ENCODE results near the gene LPAR1.
A peak's percentile ranks its signal among the peaks of the same experiment; 100 is the strongest.

LPAR1 gene

DNA sequence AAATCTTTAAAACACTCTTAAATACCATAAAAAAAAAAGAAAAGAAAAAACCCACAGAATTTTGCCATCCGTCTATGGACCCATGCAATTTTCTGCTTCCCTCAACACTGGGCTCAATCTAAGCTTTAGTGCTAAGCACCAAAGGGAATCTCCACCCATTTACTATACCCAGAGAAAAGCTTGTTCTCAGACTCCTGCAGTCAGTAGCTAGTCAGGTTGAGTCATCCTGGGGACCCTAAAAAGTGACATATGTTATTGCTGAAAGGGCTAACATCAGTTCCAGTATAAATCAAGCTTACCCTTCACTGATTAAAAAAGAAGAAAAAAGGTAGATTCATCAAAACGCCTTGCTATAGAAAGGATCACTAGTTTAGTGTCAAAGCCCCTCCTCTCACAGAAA lies 192.1 kb downstream of the LPAR1 start:
- Histone ChIP-seq H3K9me3 (ENCODE audit: control insufficient read depth, low read length) (no peaks in the 10 kb centered on the region), H2BK12ac (ENCODE audit: low read length in 2 of 2) (no peak overlapping the region), H2BK5ac (ENCODE audit: low read depth, low read length, poor library complexity, severe bottlenecking) (no peak overlapping the region), H3K18ac (ENCODE audit: low read depth in 1 of 2, low read length in 2 of 2) (no peak overlapping the region), H3K27ac (ENCODE audit: low read length, poor library complexity, severe bottlenecking) (no peak overlapping the region), H3K27me3 (ENCODE audit: control insufficient read depth in 1 of 2, insufficient read depth in 1 of 2, low read length in 2 of 2) (no peaks in the 10 kb centered on the region), H2BK120ac (ENCODE audit: low read depth, low read length) (no peak overlapping the region), H2AK5ac (ENCODE audit: low read length, severe bottlenecking) (no peak overlapping the region), H3K9ac (ENCODE audit: low read length) (no peak overlapping the region), H2BK15ac (ENCODE audit: low read depth, poor library complexity, severe bottlenecking) (no peak overlapping the region), H3K4me2 (ENCODE audit: low read length, poor library complexity, severe bottlenecking) (no peak overlapping the region), H3K4me1 (ENCODE audit: control insufficient read depth, insufficient read depth, low read depth, low read length) (peaks cover 1% of the 10 kb centered on the region), H3K4me3 (ENCODE audit: insufficient read depth in 1 of 2, low read depth in 1 of 2, low read length in 2 of 2) (no peak overlapping the region), H3K4ac (ENCODE audit: low read depth in 1 of 2, low read length in 2 of 2) (no peak overlapping the region), H4K91ac (ENCODE audit: low read length) (no peak overlapping the region), H4K8ac (ENCODE audit: low read length) (no peak overlapping the region), H3K23ac (ENCODE audit: low read length in 2 of 2) (no peak overlapping the region), H2AFZ (ENCODE audit: low read depth, low read length) (no peak overlapping the region), H3K14ac (ENCODE audit: low read length in 2 of 2) (no peak overlapping the region), H3K36me3 (ENCODE audit: control insufficient read depth in 1 of 2, insufficient read depth in 2 of 2, low read depth in 1 of 2, low read length in 2 of 2) (no peaks in the 10 kb centered on the region), H3K79me1 (replicated peaks; ENCODE audit: low read length, poor library complexity, severe bottlenecking) (no peaks in the 10 kb centered on the region)
- DNase-seq = no peak
- 100% methylated on average over 1 of the region's 2 CpGs for WGBS

DNA sequence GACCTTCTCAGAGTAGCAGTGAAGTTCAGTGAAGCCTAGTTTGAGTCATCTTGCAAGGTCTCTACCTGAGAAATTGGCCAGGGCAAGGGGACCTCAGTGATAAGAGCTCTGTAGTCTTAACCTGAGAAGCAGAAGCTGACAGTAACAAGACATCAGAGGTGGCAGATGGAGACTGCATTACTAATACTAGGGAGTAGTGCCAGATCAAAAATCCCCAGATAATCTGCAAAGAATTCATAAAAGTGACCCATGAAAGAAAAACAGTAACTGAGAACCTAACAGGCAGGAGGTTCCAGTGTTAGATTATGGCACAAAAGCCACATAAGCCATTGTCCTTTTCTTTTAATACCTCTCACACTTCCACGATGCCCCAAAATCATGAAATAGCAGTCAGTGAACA lies 194.1 kb downstream of the LPAR1 start:
- Histone ChIP-seq H3K9ac (ENCODE audit: low read length) (no peak overlapping the region), H4K8ac (ENCODE audit: low read length) (no peak overlapping the region), H4K91ac (ENCODE audit: low read length) (no peak overlapping the region), H3K27me3 (ENCODE audit: control insufficient read depth in 1 of 2, insufficient read depth in 1 of 2, low read length in 2 of 2) (no peaks in the 10 kb centered on the region), H3K4me3 (ENCODE audit: insufficient read depth in 1 of 2, low read depth in 1 of 2, low read length in 2 of 2) (no peak overlapping the region), H2BK15ac (ENCODE audit: low read depth, poor library complexity, severe bottlenecking) (no peak overlapping the region), H3K27ac (ENCODE audit: low read length, poor library complexity, severe bottlenecking) (no peak overlapping the region), H3K4me2 (ENCODE audit: low read length, poor library complexity, severe bottlenecking) (no peak overlapping the region), H3K18ac (ENCODE audit: low read depth in 1 of 2, low read length in 2 of 2) (no peak overlapping the region), H2BK120ac (ENCODE audit: low read depth, low read length) (no peak overlapping the region), H3K79me1 (replicated peaks; ENCODE audit: low read length, poor library complexity, severe bottlenecking) (no peaks in the 10 kb centered on the region), H3K23ac (ENCODE audit: low read length in 2 of 2) (no peak overlapping the region), H3K4me1 (ENCODE audit: control insufficient read depth, insufficient read depth, low read depth, low read length) (peaks cover 1% of the 10 kb centered on the region), H3K4ac (ENCODE audit: low read depth in 1 of 2, low read length in 2 of 2) (no peak overlapping the region), H2AFZ (ENCODE audit: low read depth, low read length) (no peak overlapping the region), H3K36me3 (ENCODE audit: control insufficient read depth in 1 of 2, insufficient read depth in 2 of 2, low read depth in 1 of 2, low read length in 2 of 2) (no peaks in the 10 kb centered on the region), H3K14ac (ENCODE audit: low read length in 2 of 2) (no peak overlapping the region), H3K9me3 (ENCODE audit: control insufficient read depth, low read length) (no peaks in the 10 kb centered on the region), H2AK5ac (ENCODE audit: low read length, severe bottlenecking) (no peak overlapping the region), H2BK12ac (ENCODE audit: low read length in 2 of 2) (no peak overlapping the region), H2BK5ac (ENCODE audit: low read depth, low read length, poor library complexity, severe bottlenecking) (no peak overlapping the region)
- no peak for DNase-seq
- 100% methylated on average over 1 of the region's 1 CpG for WGBS

DNA sequence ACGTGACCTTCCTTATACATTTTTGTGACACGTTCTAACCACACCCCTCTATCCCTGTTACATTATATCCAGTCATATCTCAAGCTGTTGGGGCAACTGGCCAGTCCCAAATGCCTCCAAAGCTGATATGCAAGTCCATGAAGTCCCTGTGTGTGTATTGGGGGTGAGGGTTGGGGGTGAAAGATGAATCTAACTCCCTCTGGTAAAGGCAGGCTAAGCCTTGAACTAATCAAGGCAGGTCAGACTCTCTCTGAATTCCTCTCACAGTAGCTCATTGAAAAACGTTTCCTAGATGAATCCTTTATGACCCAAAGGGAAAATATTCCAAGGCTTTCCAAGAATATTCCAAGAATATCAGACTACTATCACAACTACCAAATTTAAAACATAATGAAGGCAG lies 195.3 kb downstream of the LPAR1 start:
- no peak overlapping the region for H3K4ac ChIP-seq (ENCODE audit: low read depth in 1 of 2, low read length in 2 of 2)
- H2BK120ac ChIP-seq (ENCODE audit: low read depth, low read length) = no peak overlapping the region
- no peak overlapping the region for H4K91ac ChIP-seq (ENCODE audit: low read length)
- H3K4me1 ChIP-seq (ENCODE audit: control insufficient read depth, insufficient read depth, low read depth, low read length) = peaks cover 1% of the 10 kb centered on the region
- no peaks in the 10 kb centered on the region for H3K27me3 ChIP-seq (ENCODE audit: control insufficient read depth in 1 of 2, insufficient read depth in 1 of 2, low read length in 2 of 2)
- no peak overlapping the region for H2BK5ac ChIP-seq (ENCODE audit: low read depth, low read length, poor library complexity, severe bottlenecking)
- no peak overlapping the region for H3K27ac ChIP-seq (ENCODE audit: low read length, poor library complexity, severe bottlenecking)
- H2AFZ ChIP-seq (ENCODE audit: low read depth, low read length) = peak overlapping the region; percentile 4
- H3K23ac ChIP-seq (ENCODE audit: low read length in 2 of 2) = no peak overlapping the region
- no peak overlapping the region for H3K18ac ChIP-seq (ENCODE audit: low read depth in 1 of 2, low read length in 2 of 2)
- WGBS = 69% methylated on average over 2 of the region's 3 CpGs
- H2BK12ac ChIP-seq (ENCODE audit: low read length in 2 of 2) = peak overlapping the region in 1 of 2 experiments; percentile 72
- H4K8ac ChIP-seq (ENCODE audit: low read length) = no peak overlapping the region
- no peaks in the 10 kb centered on the region for H3K36me3 ChIP-seq (ENCODE audit: control insufficient read depth in 1 of 2, insufficient read depth in 2 of 2, low read depth in 1 of 2, low read length in 2 of 2)
- DNase-seq = no peak
- peak overlapping the region; percentile 39 for H2BK15ac ChIP-seq (ENCODE audit: low read depth, poor library complexity, severe bottlenecking)
- H3K9ac ChIP-seq (ENCODE audit: low read length) = no peak overlapping the region
- H2AK5ac ChIP-seq (ENCODE audit: low read length, severe bottlenecking) = no peak overlapping the region
- H3K14ac ChIP-seq (ENCODE audit: low read length in 2 of 2) = peak overlapping the region in 1 of 2 experiments; percentile 79
- no peaks in the 10 kb centered on the region for H3K9me3 ChIP-seq (ENCODE audit: control insufficient read depth, low read length)
- H3K79me1 ChIP-seq (replicated peaks; ENCODE audit: low read length, poor library complexity, severe bottlenecking) = peaks cover 2% of the 10 kb centered on the region
- no peak overlapping the region for H3K4me3 ChIP-seq (ENCODE audit: insufficient read depth in 1 of 2, low read depth in 1 of 2, low read length in 2 of 2)
- no peak overlapping the region for H3K4me2 ChIP-seq (ENCODE audit: low read length, poor library complexity, severe bottlenecking)

DNA sequence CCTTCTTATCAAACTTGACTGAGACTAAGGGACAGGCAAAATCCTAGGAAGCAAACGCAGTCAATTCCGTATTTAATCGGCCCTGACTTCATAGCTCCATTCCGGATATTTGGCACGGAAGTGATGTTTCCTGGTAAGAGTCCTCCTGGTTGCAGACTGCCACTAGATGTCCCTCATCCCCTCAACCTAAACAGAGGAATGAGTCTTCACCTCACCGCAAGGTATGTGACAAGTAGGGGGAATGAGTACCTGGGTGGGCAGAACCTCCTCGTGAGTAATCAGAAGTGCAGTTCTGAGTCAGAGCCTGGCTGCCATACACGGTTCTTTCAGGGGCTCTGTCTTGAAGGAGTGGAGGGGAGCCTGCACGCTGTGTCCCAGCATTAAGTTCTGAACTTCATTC lies 196.1 kb downstream of the LPAR1 start:
- peak overlapping the region in 1 of 2 experiments; percentile 5 for H3K18ac ChIP-seq (ENCODE audit: low read depth in 1 of 2, low read length in 2 of 2)
- H3K36me3 ChIP-seq (ENCODE audit: control insufficient read depth in 1 of 2, insufficient read depth in 2 of 2, low read depth in 1 of 2, low read length in 2 of 2) = no peaks in the 10 kb centered on the region
- no peak overlapping the region for H3K9ac ChIP-seq (ENCODE audit: low read length)
- no peak overlapping the region for H3K4me3 ChIP-seq (ENCODE audit: insufficient read depth in 1 of 2, low read depth in 1 of 2, low read length in 2 of 2)
- no peak overlapping the region for H2AFZ ChIP-seq (ENCODE audit: low read depth, low read length)
- no peak overlapping the region for H3K27ac ChIP-seq (ENCODE audit: low read length, poor library complexity, severe bottlenecking)
- no peak overlapping the region for H4K91ac ChIP-seq (ENCODE audit: low read length)
- H3K4ac ChIP-seq (ENCODE audit: low read depth in 1 of 2, low read length in 2 of 2) = no peak overlapping the region
- H2BK5ac ChIP-seq (ENCODE audit: low read depth, low read length, poor library complexity, severe bottlenecking) = no peak overlapping the region
- H2BK12ac ChIP-seq (ENCODE audit: low read length in 2 of 2) = no peak overlapping the region
- H4K8ac ChIP-seq (ENCODE audit: low read length) = no peak overlapping the region
- WGBS = 82% methylated on average over 9 of the region's 9 CpGs
- no peak overlapping the region for H3K4me2 ChIP-seq (ENCODE audit: low read length, poor library complexity, severe bottlenecking)
- peak overlapping the region; percentile 46 for H2AK5ac ChIP-seq (ENCODE audit: low read length, severe bottlenecking)
- no peak overlapping the region for H3K23ac ChIP-seq (ENCODE audit: low read length in 2 of 2)
- H2BK120ac ChIP-seq (ENCODE audit: low read depth, low read length) = no peak overlapping the region
- H3K4me1 ChIP-seq (ENCODE audit: control insufficient read depth, insufficient read depth, low read depth, low read length) = peaks cover 1% of the 10 kb centered on the region
- no peaks in the 10 kb centered on the region for H3K9me3 ChIP-seq (ENCODE audit: control insufficient read depth, low read length)
- DNase-seq = no peak
- peaks cover 2% of the 10 kb centered on the region for H3K79me1 ChIP-seq (replicated peaks; ENCODE audit: low read length, poor library complexity, severe bottlenecking)
- no peak overlapping the region for H3K14ac ChIP-seq (ENCODE audit: low read length in 2 of 2)
- H3K27me3 ChIP-seq (ENCODE audit: control insufficient read depth in 1 of 2, insufficient read depth in 1 of 2, low read length in 2 of 2) = no peaks in the 10 kb centered on the region
- H2BK15ac ChIP-seq (ENCODE audit: low read depth, poor library complexity, severe bottlenecking) = no peak overlapping the region

Data from mesenchymal stem cell (in vitro differentiated cells and primary cell).